Measurements from ENCODE around the gene ADAMTSL2.

GRCh38 chr9:133553973-133554713 is 19.6 kb downstream of the ADAMTSL2 start:
- TF ChIP-seq ZNF70 (CRISPR knock-in tag; IDR thresholded peaks at IDR 0.05) (no peak), GLIS3 (CRISPR knock-in tag; IDR thresholded peaks at IDR 0.05) (no peak), ESRRG (CRISPR knock-in tag; IDR thresholded peaks at IDR 0.05) (no peak), BACH2 (CRISPR knock-in tag; IDR thresholded peaks at IDR 0.05; ENCODE audit: borderline replicate concordance) (no peak), RARB (CRISPR knock-in tag; IDR thresholded peaks at IDR 0.05) (no peak), SNAI2 (CRISPR knock-in tag; IDR thresholded peaks at IDR 0.05) (no peak), TCF4 (CRISPR knock-in tag; IDR thresholded peaks at IDR 0.05; ENCODE audit: borderline replicate concordance) (no peak), CSRNP3 (CRISPR knock-in tag; IDR thresholded peaks at IDR 0.05) (no peak), CREB5 (CRISPR knock-in tag; IDR thresholded peaks at IDR 0.05; ENCODE audit: low read depth) (no peak), ZNF8 (CRISPR knock-in tag; IDR thresholded peaks at IDR 0.05) (no peak), ZFP30 (CRISPR knock-in tag; IDR thresholded peaks at IDR 0.05) (no peak), ZNF565 (CRISPR knock-in tag; conservative IDR thresholded peaks at IDR 0.05; ENCODE audit: low read depth) (no peak), OSR1 (CRISPR knock-in tag; IDR thresholded peaks at IDR 0.05) (no peak)
